GM19023 (cell line): ENCODE measurements around the gene ELOVL1.

ENCODE experiments used
- ATAC-seq: cut with Tn5 transposase; IDR thresholded peaks from one replicate; pipeline ENCODE4 v1.9.1; 2021; ENCODE audit warnings: mild to moderate bottlenecking, moderate library complexity; ENCODE audit not compliant: unreplicated experiment

Gene ELOVL1

GRCh38 chr1:43331688-43332087 lies 36.1 kb downstream of the ELOVL1 start:
- no peak for ATAC-seq

DNA sequence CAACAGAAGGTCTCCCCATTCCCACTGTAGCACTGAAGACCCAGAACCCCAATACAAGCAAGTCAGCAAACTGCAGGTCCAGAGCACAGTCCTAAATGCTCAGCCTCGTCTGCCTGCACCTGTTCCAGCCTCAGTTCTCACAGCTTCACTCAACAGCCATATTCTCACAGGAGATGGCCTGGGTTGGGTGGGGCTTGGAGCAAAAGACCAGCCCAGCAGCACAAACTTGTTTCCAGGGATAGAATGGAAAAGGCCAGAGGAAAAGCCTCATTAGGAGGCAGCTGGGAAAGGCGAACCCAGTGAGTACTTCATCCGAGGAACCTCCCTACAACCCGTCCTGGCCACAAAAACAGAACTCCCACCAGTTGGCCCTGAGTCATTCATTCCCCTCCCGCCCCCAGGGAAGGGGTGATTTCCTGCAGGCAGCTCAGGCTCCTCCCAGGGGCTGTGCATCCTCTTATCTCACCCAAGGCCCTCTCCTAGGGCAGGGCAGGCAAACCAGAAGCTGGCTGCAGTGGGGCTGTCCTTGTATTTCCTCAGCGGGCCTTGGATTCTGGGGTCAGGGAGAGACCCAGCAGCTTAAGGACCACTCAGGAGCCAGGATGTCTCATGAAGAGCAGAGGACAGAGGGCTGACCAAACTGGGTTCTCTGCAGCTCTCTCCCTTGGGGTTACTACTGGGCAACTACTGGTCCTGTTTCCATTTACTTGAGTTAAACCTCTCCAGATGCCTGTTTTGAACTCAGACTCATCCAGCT lies 37.6 kb downstream of the ELOVL1 start:
- no peak for ATAC-seq

GRCh38 chr1:43327549-43328292 lies 40.1 kb downstream of the ELOVL1 start:
- no peak for ATAC-seq

- ATAC-seq, result no peak
Observed at GRCh38 chr1:43325381-43325780, 42.4 kb downstream of the ELOVL1 start.

DNA sequence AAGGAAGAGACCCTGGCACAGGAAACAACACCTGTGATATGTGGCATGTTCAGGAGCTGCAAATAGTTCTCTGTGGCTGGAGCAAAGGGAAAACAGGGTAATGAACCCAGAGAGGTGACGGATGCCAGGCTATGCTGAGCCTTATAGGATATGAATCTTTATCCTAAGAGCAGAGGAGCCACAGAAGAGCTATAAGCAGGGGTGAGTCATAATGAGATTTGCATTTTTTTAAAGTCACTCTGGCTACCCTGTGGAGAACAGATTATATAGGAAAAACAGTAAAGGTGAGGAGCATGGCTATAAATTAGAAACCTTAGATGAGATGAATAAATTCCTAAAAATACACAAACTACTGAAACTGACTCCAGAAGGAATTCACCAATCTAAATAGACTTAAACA lies 43.0 kb downstream of the ELOVL1 start:
- ATAC-seq, result no peak

- no peak for ATAC-seq
Observed at GRCh38 chr1:43322506-43322905, 45.3 kb downstream of the ELOVL1 start.

DNA sequence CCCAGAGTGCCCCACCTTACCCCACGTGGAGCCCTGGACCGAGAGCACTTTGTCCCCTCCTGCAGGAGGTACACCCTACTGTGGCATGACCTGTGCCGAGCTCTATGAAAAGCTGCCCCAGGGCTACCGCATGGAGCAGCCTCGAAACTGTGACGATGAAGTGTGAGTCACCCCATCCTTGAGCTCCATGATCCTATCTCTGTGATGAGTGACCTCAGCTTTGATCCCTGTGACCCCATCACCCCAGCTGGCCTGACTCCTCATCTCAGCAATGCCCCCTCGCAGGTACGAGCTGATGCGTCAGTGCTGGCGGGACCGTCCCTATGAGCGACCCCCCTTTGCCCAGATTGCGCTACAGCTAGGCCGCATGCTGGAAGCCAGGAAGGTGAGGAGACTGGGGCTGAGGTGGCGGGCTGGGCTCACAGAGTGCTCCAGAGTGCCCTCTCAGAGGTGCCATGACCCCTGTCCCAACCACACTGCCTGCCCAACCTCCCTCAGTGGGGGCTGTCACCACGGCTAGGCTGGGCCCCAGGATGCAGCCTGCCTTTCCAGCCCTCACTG lies 46.4 kb downstream of the ELOVL1 start:
- ATAC-seq, result no peak

- ATAC-seq, result no peak
Observed at GRCh38 chr1:43319766-43320165, 48.0 kb downstream of the ELOVL1 start.

GRCh38 chr1:43319288-43319687 lies 48.5 kb downstream of the ELOVL1 start:
- no peak for ATAC-seq

DNA sequence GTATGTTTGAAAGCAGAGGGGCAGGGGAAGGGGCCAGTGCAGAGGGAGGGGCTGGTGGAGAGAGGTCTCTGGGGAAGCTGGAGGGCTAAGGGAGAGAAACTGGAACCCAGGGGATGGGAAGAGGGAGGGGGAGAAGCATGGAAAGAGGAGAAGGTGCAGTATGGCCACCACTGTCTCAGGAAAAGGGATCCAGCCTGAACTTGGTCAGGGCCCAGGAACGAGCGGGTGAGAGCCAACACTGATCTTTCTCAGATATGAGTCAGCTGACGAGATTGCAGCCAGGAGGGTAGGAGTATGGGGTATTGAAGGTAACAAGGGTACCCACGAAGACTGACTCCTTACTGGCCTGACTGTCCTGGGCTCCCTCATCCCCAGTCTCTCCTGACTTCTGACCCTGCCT lies 49.0 kb downstream of the ELOVL1 start:
- ATAC-seq, result no peak

- no peak for ATAC-seq
Observed at GRCh38 chr1:43317817-43318471, 49.9 kb downstream of the ELOVL1 start.

DNA sequence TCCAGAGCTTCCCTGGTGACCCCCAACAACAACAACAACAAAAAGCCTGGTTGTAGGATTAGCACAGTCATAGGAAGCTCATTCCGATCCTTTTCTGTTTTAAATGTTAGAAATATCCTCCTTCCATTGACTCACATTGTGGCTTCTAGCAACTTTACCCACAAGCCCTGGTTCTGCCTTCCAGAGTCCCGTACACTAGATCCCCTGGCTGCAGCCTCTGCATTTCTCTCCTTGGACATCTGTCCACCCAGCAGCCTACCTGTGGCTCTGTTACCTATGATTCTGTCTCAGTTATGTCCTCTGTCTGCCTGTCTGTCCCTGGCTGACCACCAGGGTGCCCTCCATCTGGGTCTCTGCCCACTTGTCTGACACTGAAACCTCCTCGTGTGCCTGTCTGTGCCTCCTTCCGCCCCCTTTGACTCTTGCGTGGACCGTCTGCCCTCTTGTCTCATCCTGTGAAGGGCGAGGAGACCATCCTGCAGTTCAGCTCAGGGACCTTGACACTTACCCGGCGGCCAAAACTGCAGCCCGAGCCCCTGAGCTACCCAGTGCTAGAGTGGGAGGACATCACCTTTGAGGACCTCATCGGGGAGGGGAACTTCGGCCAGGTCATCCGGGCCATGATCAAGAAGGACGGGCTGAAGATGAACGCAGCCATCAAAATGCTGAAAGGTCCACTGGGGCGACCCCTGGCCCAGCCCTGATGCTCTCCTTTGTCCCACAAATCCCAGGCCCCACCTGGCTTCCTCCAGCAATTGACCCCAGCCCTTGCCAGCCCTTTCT lies 50.9 kb downstream of the ELOVL1 start:
- no peak for ATAC-seq

GRCh38 chr1:43315963-43316737 lies 51.7 kb downstream of the ELOVL1 start:
- no peak for ATAC-seq

DNA sequence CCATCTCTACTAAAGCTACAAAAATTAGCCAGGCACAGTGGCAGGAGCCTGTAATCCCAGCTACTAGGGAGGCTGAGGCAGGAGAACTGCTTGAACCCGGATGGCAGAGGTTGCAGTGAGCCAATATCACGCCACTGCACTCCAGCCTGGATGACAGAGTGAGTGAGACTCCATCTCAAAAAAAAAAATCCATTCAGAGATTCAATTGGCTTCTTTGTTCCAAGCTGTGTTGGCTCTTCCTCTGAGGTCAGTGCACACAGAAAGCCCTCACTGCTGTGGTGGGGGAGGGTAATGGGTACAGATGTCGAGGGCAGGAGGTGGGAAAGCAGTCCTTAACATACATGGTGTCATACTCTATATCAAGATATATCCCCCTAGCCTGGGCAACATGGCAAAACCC lies 52.3 kb downstream of the ELOVL1 start:
- ATAC-seq, result no peak

DNA sequence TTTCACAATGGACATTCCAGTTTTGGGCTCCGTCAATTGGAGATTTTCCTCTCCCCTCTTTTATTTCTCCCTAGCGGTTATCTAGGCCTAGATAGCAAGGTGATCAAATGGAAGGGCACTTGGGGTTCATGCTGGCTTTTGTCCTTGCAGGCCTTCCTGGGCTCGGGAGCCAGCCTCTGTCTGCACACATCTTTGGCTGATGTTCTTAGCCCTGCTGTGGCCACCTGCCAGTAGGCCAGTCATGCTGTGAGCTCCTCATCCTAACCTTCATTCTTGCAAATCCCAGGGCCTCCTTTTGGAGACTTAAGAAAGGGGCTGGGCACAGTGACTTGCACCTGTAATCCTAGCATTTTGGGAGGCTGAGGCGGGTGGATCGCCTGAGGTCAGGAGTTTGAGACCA lies 53.6 kb downstream of the ELOVL1 start:
- ATAC-seq, result no peak

GRCh38 chr1:43313771-43314170 lies 54.0 kb downstream of the ELOVL1 start:
- ATAC-seq, result no peak
